Mucosa of descending colon (tissue), 3 donors: ENCODE measurements around the gene SKOR1. TPM values are rescaled to one million over a fixed set of nuclear protein-coding genes. Genes with fewer than 3 reads are reported as not detected.

Source experiments
- ATAC-seq: fragments of 200-7000 bp; cut with Tn5 transposase; one replicate; pipeline ENCODE4 v1.9.1; 2020; ENCODE audit warnings: mild to moderate bottlenecking, moderate library complexity
- DNase-seq, 3 donors: peaks; one replicate each; pipeline ENCODE4 v3.0.0-alpha.2; 2020
- H3K36me3 ChIP-seq: fragments of 200-600 bp; one replicate; pipeline ENCODE4 v1.8.0; 2021; ENCODE audit warnings: low read depth, mild to moderate bottlenecking
- H3K4me1 ChIP-seq: fragments of 200-600 bp; one replicate; pipeline ENCODE4 v1.8.0; 2021; ENCODE audit warnings: low read depth, mild to moderate bottlenecking
- H3K4me3 ChIP-seq: fragments of 200-600 bp; one replicate; pipeline ENCODE4 v1.8.0; 2021; ENCODE audit warnings: mild to moderate bottlenecking
- H3K9me3 ChIP-seq: fragments of 200-600 bp; one replicate; pipeline ENCODE4 v1.8.0; 2021; ENCODE audit warnings: mild to moderate bottlenecking
- CTCF ChIP-seq: fragments of 200-600 bp; IDR thresholded peaks from one replicate; pipeline ENCODE4 v1.8.0; 2022; ENCODE audit warnings: antibody characterized with exemption, mild to moderate bottlenecking
- intact Hi-C, 2 donors: fragments of 100-400 bp; cut with DNase I in 1 of 2; cut with micrococcal nuclease in 1 of 2; formaldehyde crosslinking; loops; one replicate each; pipeline versions ENCODE4 v1.11.0 to v1.11.1; 2022; cut with DNase I, micrococcal nuclease
- total RNA-seq, 3 donors: library from RNA; stranded (reverse); fragmentation: NEBNext Ultra II Directional in 2 of 3; extraction: Animal tissue kit (Norgen Biotek cat#: 25700) in 2 of 3; gene quantifications; one replicate each; pipeline versions ENCODE4 v1.2.1 to v1.2.4, GENCODE V29; 2021 to 2023
- donor health status: DM: no; HTN: no; CAD: no; lungs with moderate emphysema.
- donor health status: DM: no; HTN: no; CAD: no.
- donor health status: DM: no; HTN: yes; CAD: no.

Gene SKOR1
- total RNA-seq, 3 donors from 2014 or later = 0.34 to 0.63 (median 0.58) TPM

GRCh38 chr15:67836477-67836876, 11.2 kb downstream of the SKOR1 start:
- peak; percentile 78 for TF ChIP-seq CTCF
- ATAC-seq (no peak), DNase-seq (peak in 2 of 3 donors; percentile 62 to 74)
- intact Hi-C loops = loop anchor here (5.0 kb wide), 2 partner anchors 314 to 379 kb away; partner anchors contain the start of gene C15orf61 (in 1 of the 2)
- Histone ChIP-seq H3K4me3 (no peak overlapping the region), H3K9me3 (no peaks in the 10 kb centered on the region), H3K36me3 (peaks cover 4% of the 10 kb centered on the region), H3K4me1 (peaks cover 57% of the 10 kb centered on the region)

GRCh38 chr15:67836955-67837354, 11.6 kb downstream of the SKOR1 start:
- no peak overlapping the region for H3K4me3 ChIP-seq
- intact Hi-C loops = loop anchor here (5.0 kb wide), 2 partner anchors 315 to 380 kb away; partner anchors contain the start of gene C15orf61 (in 1 of the 2)
- peaks cover 4% of the 10 kb centered on the region for H3K36me3 ChIP-seq
- no peak for DNase-seq
- H3K4me1 ChIP-seq = peaks cover 58% of the 10 kb centered on the region
- no peaks in the 10 kb centered on the region for H3K9me3 ChIP-seq
- TF ChIP-seq CTCF = no peak
- ATAC-seq = no peak

- H3K4me1 ChIP-seq = peaks cover 42% of the 10 kb centered on the region
- DNase-seq (peak; percentile 62 to 74 (median 73)), ATAC-seq (peak; percentile 47)
- H3K9me3 ChIP-seq = no peaks in the 10 kb centered on the region
- no peak overlapping the region for H3K4me3 ChIP-seq
- intact Hi-C loops = loop anchor here (5.0 kb wide), 2 partner anchors 317 to 382 kb away; partner anchors contain the start of gene C15orf61 (in 1 of the 2)
- no peak for TF ChIP-seq CTCF
- peaks cover 4% of the 10 kb centered on the region for H3K36me3 ChIP-seq
Observed at GRCh38 chr15:67838789-67839332, 13.6 kb downstream of the SKOR1 start.

- Histone ChIP-seq H3K4me3 (no peak overlapping the region), H3K4me1 (peaks cover 35% of the 10 kb centered on the region), H3K36me3 (peaks cover 4% of the 10 kb centered on the region), H3K9me3 (no peaks in the 10 kb centered on the region)
- ATAC-seq (peak; percentile 17), DNase-seq (peak in 1 of 3 donors; percentile 32)
- intact Hi-C loops = loop anchor here (5.0 kb wide), 2 partner anchors 317 to 382 kb away; partner anchors contain the start of gene C15orf61 (in 1 of the 2)
- no peak for TF ChIP-seq CTCF
Observed at GRCh38 chr15:67839499-67839928, 14.2 kb downstream of the SKOR1 start.

GRCh38 chr15:67839929-67840748, 14.8 kb downstream of the SKOR1 start, which contains the start of gene RNU6-1:
Gene RNU6-1, minus strand, starts transcription at chr15:67840045.
- DNase-seq = peak; percentile 96 to 97 (median 97)
- TF ChIP-seq CTCF = no peak
- no peaks in the 10 kb centered on the region for H3K9me3 ChIP-seq
- intact Hi-C loops = loop anchor here (5.0 kb wide), 2 partner anchors 318 to 383 kb away; partner anchors contain the start of gene C15orf61 (in 1 of the 2)
- H3K4me3 ChIP-seq = peak within 1 kb of the TSS; percentile 53
- peaks cover 4% of the 10 kb centered on the region for H3K36me3 ChIP-seq
- peaks cover 29% of the 10 kb centered on the region for H3K4me1 ChIP-seq
- peak; percentile 94 for ATAC-seq
